ENCODE results near the gene NIM1K. TPM values are rescaled to one million over a fixed set of nuclear protein-coding genes. Genes with fewer than 3 reads are reported as not detected.

The NIM1K gene
- total and polyA plus RNA-seq, 2 of the 13 experiments (the other 11 are each of a cell fraction or from before 2014, with no cell fraction given), result 0.04 TPM; not detected in 1

DNA sequence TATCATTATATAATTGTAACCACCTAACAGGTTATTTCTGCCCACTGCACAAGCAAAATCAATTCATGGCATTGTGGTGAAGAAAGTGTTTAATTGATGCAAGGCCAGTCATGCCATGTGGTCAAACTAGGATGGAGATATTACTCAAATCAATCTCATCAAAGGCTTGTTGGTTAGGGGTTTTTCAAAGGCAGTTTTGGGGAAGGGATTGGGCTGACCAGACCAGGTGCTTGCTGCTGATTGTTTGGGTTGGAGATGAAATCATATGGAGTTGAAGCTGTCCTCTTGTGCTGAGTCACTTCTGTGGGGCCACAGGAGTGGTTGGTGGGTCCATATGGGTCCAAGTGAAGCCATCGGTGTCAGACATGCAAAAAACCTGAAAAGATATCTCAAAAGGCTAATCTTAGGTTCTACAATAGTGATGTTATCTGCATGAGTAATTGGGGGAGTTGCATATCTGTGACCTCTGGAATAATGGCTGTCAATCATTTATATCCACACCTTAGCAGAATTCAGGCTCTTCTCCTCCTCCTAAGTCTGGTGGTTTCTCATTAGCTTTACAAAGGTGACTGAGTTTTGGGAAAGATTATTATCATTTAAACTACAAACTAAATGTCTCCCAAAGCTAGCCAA is 76.3 kb downstream of the NIM1K start:
- Histone ChIP-seq H3K4me1 (ENCODE audit: insufficient read depth, low read length) (0 out of 2 replicates have a peak, but pooled peaks cover 4% of the 10 kb centered on the region), H3K4me3 (replicated peaks in 1 of 3; ENCODE audit: insufficient read depth in 1 of 3, low read depth in 2 of 3, low read length in 3 of 3) (no peak overlapping the region), H3K79me2 (ENCODE audit: insufficient read depth, low read length) (no peaks in the 10 kb centered on the region), H3K27me3 (ENCODE audit: control insufficient read depth in 1 of 2, insufficient read depth in 2 of 2, low read length in 2 of 2) (no peaks in the 10 kb centered on the region), H4K20me1 (ENCODE audit: insufficient read depth, low read length) (no peaks in the 10 kb centered on the region), H3K4me2 (ENCODE audit: low read depth, low read length) (no peak overlapping the region), H3K27ac (ENCODE audit: extremely low read length, insufficient read depth, low read length) (no peak overlapping the region), H3K9ac (ENCODE audit: insufficient read depth, low read depth, low read length) (no peak overlapping the region), H3K9me3 (ENCODE audit: low read length) (no peaks in the 10 kb centered on the region), H3K36me3 (replicated peaks in 1 of 2; ENCODE audit: control insufficient read depth in 1 of 2, insufficient read depth in 2 of 2, low read length in 2 of 2) (no peaks in the 10 kb centered on the region), H2AFZ (ENCODE audit: low read length) (no peak overlapping the region)
- ChIA-PET CTCF (ENCODE audit: low intra/inter-chr PET ratio, low total read pairs) (no interaction called here), POLR2A (no interaction called here)
- FAIRE-seq, result no peak
- intact Hi-C loops (cut with micrococcal nuclease; ENCODE audit: unreplicated experiment), result no loop called here
- in situ Hi-C loops (cut with HindIII; ENCODE audit: extremely low pct_ligation_motif_present, low pct_unique_long_range_greater_than_20kb), result no loop called here
- BruUV-seq (replicated peaks), result no TSS peak
- 38% methylated on average over 1 of the region's 1 CpG for WGBS (ENCODE audit: low lambda C conversion rate)
- DNase-seq (ENCODE audit: low spot score), result no peak
- TF ChIP-seq SOX6 (IDR thresholded peaks at IDR 0.05), result no peak
- TF ChIP-seq SOX6 (CRISPR knock-in tag; IDR thresholded peaks at IDR 0.05), result no peak
- TF ChIP-seq HNRNPLL (IDR thresholded peaks at IDR 0.05; ENCODE audit: low read depth, low read length, poor library complexity, severe bottlenecking), result no peak
- TF ChIP-seq ZNF552 (CRISPR knock-in tag; IDR thresholded peaks at IDR 0.05; ENCODE audit: borderline replicate concordance), result no peak
- TF ChIP-seq, protein P1, sequence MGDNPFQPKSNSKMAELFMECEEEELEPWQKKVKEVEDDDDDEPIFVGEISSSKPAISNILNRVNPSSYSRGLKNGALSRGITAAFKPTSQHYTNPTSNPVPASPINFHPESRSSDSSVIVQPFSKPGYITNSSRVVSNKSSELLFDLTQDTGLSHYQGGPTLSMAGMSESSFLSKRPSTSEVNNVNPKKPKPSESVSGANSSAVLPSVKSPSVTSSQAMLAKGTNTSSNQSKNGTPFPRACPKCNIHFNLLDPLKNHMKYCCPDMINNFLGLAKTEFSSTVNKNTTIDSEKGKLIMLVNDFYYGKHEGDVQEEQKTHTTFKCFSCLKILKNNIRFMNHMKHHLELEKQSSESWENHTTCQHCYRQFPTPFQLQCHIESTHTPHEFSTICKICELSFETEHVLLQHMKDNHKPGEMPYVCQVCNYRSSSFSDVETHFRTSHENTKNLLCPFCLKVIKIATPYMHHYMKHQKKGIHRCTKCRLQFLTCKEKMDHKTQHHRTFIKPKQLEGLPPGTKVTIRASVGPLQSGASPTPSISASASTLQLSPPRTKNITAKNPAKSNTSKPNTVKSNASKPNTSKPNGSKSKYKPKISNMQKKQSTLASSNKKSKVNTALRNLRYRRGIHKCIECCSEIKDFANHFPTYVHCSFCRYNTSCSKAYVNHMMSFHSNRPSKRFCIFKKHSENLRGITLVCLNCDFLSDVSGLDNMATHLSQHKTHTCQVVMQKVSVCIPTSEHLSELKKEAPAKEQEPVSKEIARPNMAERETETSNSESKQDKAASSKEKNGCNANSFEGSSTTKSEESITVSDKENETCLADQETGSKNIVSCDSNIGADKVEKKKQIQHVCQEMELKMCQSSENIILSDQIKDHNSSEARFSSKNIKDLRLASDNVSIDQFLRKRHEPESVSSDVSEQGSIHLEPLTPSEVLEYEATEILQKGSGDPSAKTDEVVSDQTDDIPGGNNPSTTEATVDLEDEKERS (CRISPR knock-in tag; IDR thresholded peaks at IDR 0.05), result no peak
- TF ChIP-seq REPIN1 (CRISPR knock-in tag; IDR thresholded peaks at IDR 0.05; ENCODE audit: borderline replicate concordance, low read depth), result no peak
- no peak for TF ChIP-seq ZBTB3 (CRISPR knock-in tag; IDR thresholded peaks at IDR 0.05; ENCODE audit: borderline replicate concordance, low read depth)
- TF ChIP-seq ZBTB1 (CRISPR knock-in tag; IDR thresholded peaks at IDR 0.05; ENCODE audit: borderline replicate concordance), result no peak
- TF ChIP-seq ZNF720 (CRISPR knock-in tag; IDR thresholded peaks at IDR 0.05), result no peak
- TF ChIP-seq, protein P2, sequence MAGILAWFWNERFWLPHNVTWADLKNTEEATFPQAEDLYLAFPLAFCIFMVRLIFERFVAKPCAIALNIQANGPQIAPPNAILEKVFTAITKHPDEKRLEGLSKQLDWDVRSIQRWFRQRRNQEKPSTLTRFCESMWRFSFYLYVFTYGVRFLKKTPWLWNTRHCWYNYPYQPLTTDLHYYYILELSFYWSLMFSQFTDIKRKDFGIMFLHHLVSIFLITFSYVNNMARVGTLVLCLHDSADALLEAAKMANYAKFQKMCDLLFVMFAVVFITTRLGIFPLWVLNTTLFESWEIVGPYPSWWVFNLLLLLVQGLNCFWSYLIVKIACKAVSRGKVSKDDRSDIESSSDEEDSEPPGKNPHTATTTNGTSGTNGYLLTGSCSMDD (CRISPR knock-in tag; IDR thresholded peaks at IDR 0.05), result no peak
- TF ChIP-seq, protein P3, sequence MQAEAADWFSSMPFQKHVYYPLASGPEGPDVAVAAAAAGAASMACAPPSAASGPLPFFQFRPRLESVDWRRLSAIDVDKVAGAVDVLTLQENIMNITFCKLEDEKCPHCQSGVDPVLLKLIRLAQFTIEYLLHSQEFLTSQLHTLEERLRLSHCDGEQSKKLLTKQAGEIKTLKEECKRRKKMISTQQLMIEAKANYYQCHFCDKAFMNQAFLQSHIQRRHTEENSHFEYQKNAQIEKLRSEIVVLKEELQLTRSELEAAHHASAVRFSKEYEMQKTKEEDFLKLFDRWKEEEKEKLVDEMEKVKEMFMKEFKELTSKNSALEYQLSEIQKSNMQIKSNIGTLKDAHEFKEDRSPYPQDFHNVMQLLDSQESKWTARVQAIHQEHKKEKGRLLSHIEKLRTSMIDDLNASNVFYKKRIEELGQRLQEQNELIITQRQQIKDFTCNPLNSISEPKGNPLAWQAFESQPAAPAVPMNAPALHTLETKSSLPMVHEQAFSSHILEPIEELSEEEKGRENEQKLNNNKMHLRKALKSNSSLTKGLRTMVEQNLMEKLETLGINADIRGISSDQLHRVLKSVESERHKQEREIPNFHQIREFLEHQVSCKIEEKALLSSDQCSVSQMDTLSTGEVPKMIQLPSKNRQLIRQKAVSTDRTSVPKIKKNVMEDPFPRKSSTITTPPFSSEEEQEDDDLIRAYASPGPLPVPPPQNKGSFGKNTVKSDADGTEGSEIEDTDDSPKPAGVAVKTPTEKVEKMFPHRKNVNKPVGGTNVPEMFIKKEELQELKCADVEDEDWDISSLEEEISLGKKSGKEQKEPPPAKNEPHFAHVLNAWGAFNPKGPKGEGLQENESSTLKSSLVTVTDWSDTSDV (CRISPR knock-in tag; IDR thresholded peaks at IDR 0.05), result no peak
- TF ChIP-seq CBFB (CRISPR knock-in tag; IDR thresholded peaks at IDR 0.05), result no peak
- no peak for TF ChIP-seq ZNF570 (CRISPR knock-in tag; IDR thresholded peaks at IDR 0.05; ENCODE audit: borderline replicate concordance)
- ATAC-seq, result no peak
